Measurements from ENCODE around the gene PSPC1. TPM values are rescaled to one million over a fixed set of nuclear protein-coding genes. Genes with fewer than 3 reads are reported as not detected.

Gene PSPC1
- total RNA-seq, 1 donor from 2014 or later, result 77.0 TPM

DNA sequence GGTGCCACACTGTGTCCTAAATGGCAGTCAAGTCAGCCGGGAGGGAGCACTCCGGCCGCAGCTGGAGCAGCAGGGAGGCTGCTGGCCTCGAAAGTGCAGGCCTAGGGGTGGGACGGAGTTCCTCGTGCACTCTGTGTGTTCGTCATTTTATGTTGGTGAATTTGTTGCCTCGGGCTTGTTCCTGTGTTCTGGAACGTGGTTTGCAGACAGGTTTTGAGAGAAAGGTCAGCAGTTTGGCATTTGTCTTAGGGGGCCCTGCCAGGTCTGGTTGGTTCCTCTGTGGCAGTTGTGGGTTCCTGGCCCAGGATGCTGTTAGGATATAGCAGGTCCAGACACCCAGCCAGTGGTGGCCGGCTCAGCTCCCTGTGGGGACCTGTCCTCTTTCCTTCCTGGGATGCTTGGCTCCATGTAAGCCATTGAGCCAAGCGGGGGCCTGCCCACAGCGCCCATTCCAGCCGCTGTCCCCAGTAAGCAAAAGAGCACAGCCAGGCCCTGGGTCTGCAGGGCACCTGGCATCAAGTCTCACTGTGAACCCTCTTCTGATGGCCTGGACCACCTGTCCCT, 119.2 kb downstream of the PSPC1 start:
- no peaks in the 10 kb centered on the region for H3K27me3 ChIP-seq
- no peak overlapping the region for H3K27ac ChIP-seq
- no peaks in the 10 kb centered on the region for H3K79me2 ChIP-seq (ENCODE audit: low read depth)
- no peak for DNase-seq (ENCODE audit: low spot score)
- no peak overlapping the region for H3K4me3 Mint-ChIP-seq
- H3K36me3 Mint-ChIP-seq, result peaks cover 45% of the 10 kb centered on the region
- no peak overlapping the region for H3K4me3 ChIP-seq
- H3K4me2 ChIP-seq, result no peak overlapping the region
- H3K9ac ChIP-seq, result no peak overlapping the region
- H3K4me1 ChIP-seq, result no peaks in the 10 kb centered on the region
- H3K9me3 Mint-ChIP-seq, result no peaks in the 10 kb centered on the region
- no peak overlapping the region for H2AFZ ChIP-seq (replicated peaks)
- peaks cover 7% of the 10 kb centered on the region for H3F3A ChIP-seq (ENCODE audit: low read depth)
- peaks cover 6% of the 10 kb centered on the region for H3K27me3 Mint-ChIP-seq (ENCODE audit: insufficient read depth, low read depth)
- H3K27ac Mint-ChIP-seq, result no peak overlapping the region
- no peaks in the 10 kb centered on the region for H3K4me1 Mint-ChIP-seq
- peaks cover 4% of the 10 kb centered on the region for H4K20me1 ChIP-seq (ENCODE audit: low read depth)
- TF ChIP-seq, protein P1, sequence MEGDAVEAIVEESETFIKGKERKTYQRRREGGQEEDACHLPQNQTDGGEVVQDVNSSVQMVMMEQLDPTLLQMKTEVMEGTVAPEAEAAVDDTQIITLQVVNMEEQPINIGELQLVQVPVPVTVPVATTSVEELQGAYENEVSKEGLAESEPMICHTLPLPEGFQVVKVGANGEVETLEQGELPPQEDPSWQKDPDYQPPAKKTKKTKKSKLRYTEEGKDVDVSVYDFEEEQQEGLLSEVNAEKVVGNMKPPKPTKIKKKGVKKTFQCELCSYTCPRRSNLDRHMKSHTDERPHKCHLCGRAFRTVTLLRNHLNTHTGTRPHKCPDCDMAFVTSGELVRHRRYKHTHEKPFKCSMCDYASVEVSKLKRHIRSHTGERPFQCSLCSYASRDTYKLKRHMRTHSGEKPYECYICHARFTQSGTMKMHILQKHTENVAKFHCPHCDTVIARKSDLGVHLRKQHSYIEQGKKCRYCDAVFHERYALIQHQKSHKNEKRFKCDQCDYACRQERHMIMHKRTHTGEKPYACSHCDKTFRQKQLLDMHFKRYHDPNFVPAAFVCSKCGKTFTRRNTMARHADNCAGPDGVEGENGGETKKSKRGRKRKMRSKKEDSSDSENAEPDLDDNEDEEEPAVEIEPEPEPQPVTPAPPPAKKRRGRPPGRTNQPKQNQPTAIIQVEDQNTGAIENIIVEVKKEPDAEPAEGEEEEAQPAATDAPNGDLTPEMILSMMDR (IDR thresholded peaks at IDR 0.05), result no peak
- TF ChIP-seq EZH2 (IDR thresholded peaks at IDR 0.05) (no peak), EZH2phosphoT487 (IDR thresholded peaks at IDR 0.05) (no peak)
- no peaks in the 10 kb centered on the region for H3K9me3 ChIP-seq (ENCODE audit: low read depth)
- H3K36me3 ChIP-seq, result no peaks in the 10 kb centered on the region

DNA sequence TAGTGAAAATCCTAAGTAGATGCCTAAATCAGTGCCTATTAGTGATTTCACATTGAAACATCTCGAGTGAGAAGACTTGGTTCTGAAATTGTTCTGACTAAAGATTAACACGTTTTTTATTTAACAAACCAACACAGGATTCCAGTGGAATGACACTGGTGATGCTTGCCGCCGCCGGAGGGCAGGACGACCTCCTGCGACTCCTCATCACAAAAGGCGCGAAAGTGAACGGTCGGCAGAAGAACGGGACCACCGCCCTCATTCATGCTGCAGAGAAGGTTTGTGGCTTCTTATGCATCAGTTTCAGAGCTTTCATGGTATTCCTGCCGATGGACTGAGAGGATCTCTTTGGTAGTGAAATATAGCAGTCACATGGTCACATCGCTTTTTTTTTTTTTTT, 121.2 kb downstream of the PSPC1 start:
- TF ChIP-seq EZH2 (IDR thresholded peaks at IDR 0.05) (no peak), EZH2phosphoT487 (IDR thresholded peaks at IDR 0.05) (no peak)
- TF ChIP-seq, protein P1 (IDR thresholded peaks at IDR 0.05), result no peak

DNA sequence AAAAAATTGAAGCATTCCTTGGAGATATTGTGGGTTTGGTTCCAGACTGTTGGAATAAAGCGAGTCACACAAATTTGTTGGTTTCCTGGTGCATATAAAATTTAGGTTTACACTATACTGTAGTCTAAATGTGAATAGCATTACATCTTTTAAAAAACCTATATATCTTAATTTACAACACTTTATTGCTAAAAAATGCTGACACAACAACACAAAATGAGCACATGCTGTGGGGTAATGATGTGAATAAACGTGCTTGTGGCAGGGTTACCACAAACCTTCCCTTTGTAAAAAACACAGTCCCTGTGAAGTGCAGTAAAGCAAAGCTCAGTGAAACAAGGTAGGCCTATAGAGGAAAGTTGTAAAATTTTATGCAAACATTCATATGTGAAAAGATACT, 121.6 kb downstream of the PSPC1 start:
- Mint-ChIP-seq H3K9me3 (no peaks in the 10 kb centered on the region), H3K36me3 (peaks cover 30% of the 10 kb centered on the region), H3K4me1 (no peaks in the 10 kb centered on the region), H3K4me3 (no peak overlapping the region), H3K27ac (no peak overlapping the region), H3K27me3 (ENCODE audit: insufficient read depth, low read depth) (peaks cover 6% of the 10 kb centered on the region)
- Histone ChIP-seq H4K20me1 (ENCODE audit: low read depth) (peaks cover 4% of the 10 kb centered on the region), H3F3A (ENCODE audit: low read depth) (peaks cover 3% of the 10 kb centered on the region), H3K27me3 (no peaks in the 10 kb centered on the region), H3K9ac (no peak overlapping the region), H3K9me3 (ENCODE audit: low read depth) (no peaks in the 10 kb centered on the region), H3K4me2 (no peak overlapping the region), H3K27ac (no peak overlapping the region), H2AFZ (replicated peaks) (no peak overlapping the region), H3K36me3 (no peaks in the 10 kb centered on the region), H3K4me3 (no peak overlapping the region), H3K4me1 (no peaks in the 10 kb centered on the region), H3K79me2 (ENCODE audit: low read depth) (no peaks in the 10 kb centered on the region)
- no peak for DNase-seq (ENCODE audit: low spot score)
- TF ChIP-seq EZH2 (IDR thresholded peaks at IDR 0.05), result no peak
- TF ChIP-seq, protein P1 (IDR thresholded peaks at IDR 0.05), result no peak
- no peak for TF ChIP-seq EZH2phosphoT487 (IDR thresholded peaks at IDR 0.05)

More for the DNA sequence above, 121.2 kb downstream of the PSPC1 start:
- Mint-ChIP-seq H3K4me3 (no peak overlapping the region), H3K9me3 (no peaks in the 10 kb centered on the region), H3K36me3 (peaks cover 32% of the 10 kb centered on the region), H3K27me3 (ENCODE audit: insufficient read depth, low read depth) (peaks cover 6% of the 10 kb centered on the region), H3K4me1 (no peaks in the 10 kb centered on the region), H3K27ac (no peak overlapping the region)
- H3F3A ChIP-seq (ENCODE audit: low read depth), result peaks cover 6% of the 10 kb centered on the region
- H3K4me1 ChIP-seq, result no peaks in the 10 kb centered on the region
- H2AFZ ChIP-seq (replicated peaks), result no peak overlapping the region
- no peaks in the 10 kb centered on the region for H3K9me3 ChIP-seq (ENCODE audit: low read depth)
- no peak overlapping the region for H3K9ac ChIP-seq
- H3K27me3 ChIP-seq, result no peaks in the 10 kb centered on the region
- H3K4me2 ChIP-seq, result no peak overlapping the region
- H3K27ac ChIP-seq, result no peak overlapping the region
- H4K20me1 ChIP-seq (ENCODE audit: low read depth), result peaks cover 4% of the 10 kb centered on the region
- no peak overlapping the region for H3K4me3 ChIP-seq
- no peak for DNase-seq (ENCODE audit: low spot score)
- H3K79me2 ChIP-seq (ENCODE audit: low read depth), result no peaks in the 10 kb centered on the region
- no peaks in the 10 kb centered on the region for H3K36me3 ChIP-seq
